H1 (cell line): Measurements from ENCODE around the gene CS. TPM values are rescaled to one million over a fixed set of nuclear protein-coding genes. Genes with fewer than 3 reads are reported as not detected.

Source experiments
- BCL11A ChIP-seq, 2 experiments: IDR thresholded peaks; one replicate each; pipeline ENCODE4 v1.6.1; 2011; ENCODE audit warnings: low read depth in 2 of 2, low read length in 2 of 2, mild to moderate bottlenecking in 2 of 2
- KDM5A ChIP-seq: fragments of 200-600 bp; IDR thresholded peaks from 2 replicates; pipeline ENCODE4 v1.7.1; 2012; ENCODE audit warnings: mild to moderate bottlenecking, low read length, inconsistent platforms, mixed read lengths
- POU5F1 ChIP-seq: IDR thresholded peaks from 2 replicates; pipeline ENCODE4 v1.6.1; 2011; ENCODE audit warnings: low read depth, mild to moderate bottlenecking, low read length, moderate library complexity
- SP1 ChIP-seq: IDR thresholded peaks from 2 replicates; pipeline ENCODE4 v1.6.1; 2011; ENCODE audit warnings: low read depth, low read length
- YY1 ChIP-seq: IDR thresholded peaks from 2 replicates; pipeline ENCODE4 v1.6.1; 2011; ENCODE audit warnings: low read depth, mild to moderate bottlenecking, low read length
- polyA plus RNA-seq, 7 experiments: library from polyadenylated mRNA; depleted of rRNA in 3 of 7; stranded (reverse) in 5 of 7; unstranded in 2 of 7; fragments of >200 nt in 5 of 7; fragments of 200-250 nt in 2 of 7; gene quantifications; 1 replicate in 5 of 7; 2 replicates in 1 of 7; 4 replicates in 1 of 7; pipeline versions ENCODE4 v1.2.1 to v1.2.3, GENCODE V29; 2011 to 2013; ENCODE audit warnings: missing spikeins in 2 of 7, mixed read lengths in 2 of 7
- total RNA-seq: library from RNA; stranded (reverse); fragmentation: NEBNext Ultra II Directional; extraction: Animal tissue kit (Norgen Biotek cat#: 25700); gene quantifications from 2 replicates; pipeline ENCODE4 v1.2.1, GENCODE V29; 2021
- TF ChIP-seq, protein P1 (sequence below): IDR thresholded peaks from 2 replicates; pipeline ENCODE4 v1.6.1; 2012; ENCODE audit warnings: inconsistent platforms
- TF ChIP-seq, protein P2 (sequence below): IDR thresholded peaks from 2 replicates; pipeline ENCODE4 v1.6.1; 2011; ENCODE audit warnings: low read depth, mild to moderate bottlenecking, low read length; ENCODE audit not compliant: insufficient read depth
- TF ChIP-seq, protein P3 (sequence below): IDR thresholded peaks from 2 replicates; pipeline ENCODE4 v1.6.1; 2012; ENCODE audit warnings: low read length, inconsistent platforms

The CS gene
- total and polyA plus RNA-seq, 2 of the 8 experiments (the other 6 are each of a cell fraction or from before 2014, with no cell fraction given): 96.6 to 238 TPM

DNA sequence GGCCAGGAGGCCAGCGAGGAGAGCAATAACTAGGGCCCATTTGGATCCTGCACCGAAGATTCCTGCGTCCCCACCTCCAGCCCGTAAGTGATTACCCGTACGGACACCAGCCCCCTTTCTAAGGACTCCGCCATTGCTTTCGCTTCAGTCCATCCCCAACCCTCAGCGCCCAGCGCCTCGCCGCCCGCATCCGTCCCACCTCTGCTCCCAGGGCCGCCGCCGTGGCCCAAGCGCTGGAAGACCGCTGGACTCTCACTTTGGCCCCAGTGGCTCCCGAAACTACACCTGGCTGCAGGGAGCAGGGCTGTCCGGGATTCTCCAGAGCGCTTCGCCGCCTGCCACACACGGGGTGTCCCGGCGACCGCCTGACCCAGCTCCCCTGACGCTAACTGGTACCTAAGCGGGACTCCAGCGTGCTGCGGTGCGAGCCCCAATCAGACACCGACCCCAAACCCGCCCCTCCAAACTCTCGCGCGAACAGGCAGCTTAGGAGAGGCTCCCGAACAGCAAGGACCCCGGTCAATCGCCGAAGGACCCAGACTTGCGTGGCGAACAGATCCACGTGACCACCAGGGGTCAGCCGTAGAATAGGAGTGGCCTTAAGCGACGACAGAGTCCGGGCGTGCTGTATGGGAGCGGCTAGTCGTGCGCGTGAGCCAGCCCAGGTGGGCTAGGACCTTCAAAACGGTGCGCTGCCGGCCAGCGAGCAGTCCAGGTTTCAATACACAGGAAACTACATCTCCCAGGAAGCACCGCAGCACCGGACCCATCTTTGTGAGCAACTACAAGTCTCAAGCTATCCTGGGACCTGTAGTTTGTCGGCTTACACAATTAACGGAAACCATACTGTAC lies 15.7 kb upstream of the CS start, which contains the start of gene CNPY2 (continued):
- TF ChIP-seq SP1 (peak; percentile 68), YY1 (peak; percentile 78; the same call in 1 of the 2 replicates), BCL11A (IDR thresholded peaks at IDR 0.05; ENCODE audit: low read depth in 2 of 2, low read length in 2 of 2) (no peak), KDM5A (no peak), POU5F1 (no peak)
- TF ChIP-seq, protein P1, sequence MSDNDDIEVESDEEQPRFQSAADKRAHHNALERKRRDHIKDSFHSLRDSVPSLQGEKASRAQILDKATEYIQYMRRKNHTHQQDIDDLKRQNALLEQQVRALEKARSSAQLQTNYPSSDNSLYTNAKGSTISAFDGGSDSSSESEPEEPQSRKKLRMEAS: peak; percentile 82
- TF ChIP-seq, protein P2, sequence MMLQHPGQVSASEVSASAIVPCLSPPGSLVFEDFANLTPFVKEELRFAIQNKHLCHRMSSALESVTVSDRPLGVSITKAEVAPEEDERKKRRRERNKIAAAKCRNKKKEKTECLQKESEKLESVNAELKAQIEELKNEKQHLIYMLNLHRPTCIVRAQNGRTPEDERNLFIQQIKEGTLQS: 0 out of 2 replicates have a peak, but pooled peaks have one; percentile 2
- TF ChIP-seq, protein P3, sequence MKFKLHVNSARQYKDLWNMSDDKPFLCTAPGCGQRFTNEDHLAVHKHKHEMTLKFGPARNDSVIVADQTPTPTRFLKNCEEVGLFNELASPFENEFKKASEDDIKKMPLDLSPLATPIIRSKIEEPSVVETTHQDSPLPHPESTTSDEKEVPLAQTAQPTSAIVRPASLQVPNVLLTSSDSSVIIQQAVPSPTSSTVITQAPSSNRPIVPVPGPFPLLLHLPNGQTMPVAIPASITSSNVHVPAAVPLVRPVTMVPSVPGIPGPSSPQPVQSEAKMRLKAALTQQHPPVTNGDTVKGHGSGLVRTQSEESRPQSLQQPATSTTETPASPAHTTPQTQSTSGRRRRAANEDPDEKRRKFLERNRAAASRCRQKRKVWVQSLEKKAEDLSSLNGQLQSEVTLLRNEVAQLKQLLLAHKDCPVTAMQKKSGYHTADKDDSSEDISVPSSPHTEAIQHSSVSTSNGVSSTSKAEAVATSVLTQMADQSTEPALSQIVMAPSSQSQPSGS: 0 out of 2 replicates have a peak, but pooled peaks have one; percentile 35
